GM03348 (cell line): Measurements from ENCODE around the gene TEKT3.

Experiments used
- DNase-seq: peaks from one replicate; pipeline ENCODE4 v3.0.0; 2012; ENCODE audit warnings: low spot score

Gene TEKT3

DNA sequence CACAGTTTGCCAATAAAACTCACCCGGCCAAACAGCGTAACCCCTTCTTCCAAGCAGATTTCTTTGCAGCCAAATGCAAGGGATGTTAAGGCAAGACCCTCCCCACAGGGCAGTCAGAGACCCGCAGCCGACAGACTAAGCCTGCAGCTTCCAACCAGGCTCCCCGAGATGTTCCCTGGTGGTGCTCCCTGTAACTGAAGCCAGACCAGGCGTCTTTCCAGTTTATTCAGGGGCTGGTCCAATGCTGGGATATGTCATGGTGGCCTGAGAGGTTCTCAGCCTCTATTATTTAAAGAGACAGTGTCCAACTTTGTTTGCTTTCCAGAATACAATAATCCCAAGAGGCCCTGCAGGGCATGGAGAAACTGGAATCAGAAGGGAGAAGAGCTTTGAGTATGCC, 76.3 kb downstream of the TEKT3 start, which contains the start of gene PMP22:
Gene PMP22, minus strand, starts transcription at position 196 of the 400 bp plus-strand sequence. CDS start 4,599 bp downstream, outside the sequence.
- peak; percentile 40 for DNase-seq

DNA sequence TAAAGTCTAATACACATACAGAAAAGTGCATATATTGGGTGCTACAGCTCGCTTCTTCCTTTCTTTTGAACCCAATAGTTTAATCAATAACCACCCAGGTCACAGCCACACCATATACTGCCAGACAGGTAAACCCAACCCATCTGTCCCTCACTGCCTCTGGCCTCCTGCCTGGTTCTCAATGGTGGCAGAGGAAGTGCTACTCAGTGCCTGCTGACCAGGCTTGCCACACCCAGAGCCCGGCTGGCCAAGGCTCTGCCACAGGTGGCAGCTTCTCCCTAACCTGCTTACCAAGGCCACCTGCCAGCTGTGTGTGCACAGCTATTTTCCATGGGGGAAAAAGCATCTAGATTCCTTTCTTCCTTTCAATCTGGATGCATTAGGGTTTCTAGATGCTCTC, 76.9 kb downstream of the TEKT3 start:
- no peak for DNase-seq

DNA sequence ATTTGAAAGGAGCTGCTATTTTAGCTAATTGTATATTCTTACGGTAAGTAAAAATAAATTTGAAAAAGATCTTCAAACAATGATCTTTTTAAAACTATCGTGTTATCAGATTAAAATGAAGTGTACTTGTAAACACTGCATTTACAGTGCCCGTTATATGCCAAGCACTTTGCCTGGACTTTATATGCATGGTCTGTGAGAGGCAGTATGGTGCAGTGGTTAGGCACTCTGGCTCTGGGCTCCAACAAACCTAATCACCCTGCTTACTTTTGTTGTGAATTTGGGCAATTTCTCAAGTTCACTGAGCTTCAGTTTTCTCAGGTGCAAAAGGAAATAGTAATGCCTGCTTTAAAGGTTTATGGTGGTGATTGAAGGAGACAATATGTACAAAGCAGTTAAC, 77.7 kb downstream of the TEKT3 start:
- DNase-seq: no peak

DNA sequence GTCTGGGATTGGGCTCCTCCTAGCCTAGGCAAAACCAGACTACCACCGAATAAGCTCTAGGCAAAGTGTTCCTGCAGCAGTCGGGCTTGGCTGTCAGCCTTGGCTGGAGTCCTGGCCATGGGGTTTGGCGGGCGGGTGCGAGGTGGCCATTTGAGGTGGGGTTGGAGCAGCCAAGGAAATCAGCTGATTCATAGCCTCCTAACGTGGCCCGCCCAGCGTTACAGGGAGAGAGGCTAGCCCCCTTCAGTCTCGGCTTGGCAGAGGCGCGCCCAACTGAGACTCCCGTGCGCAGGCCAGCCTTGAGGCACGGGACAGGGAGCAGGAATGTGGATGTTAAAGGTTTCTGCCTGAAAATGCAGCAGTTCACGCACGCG, 78.2 kb downstream of the TEKT3 start:
- DNase-seq: peak; percentile 90

DNA sequence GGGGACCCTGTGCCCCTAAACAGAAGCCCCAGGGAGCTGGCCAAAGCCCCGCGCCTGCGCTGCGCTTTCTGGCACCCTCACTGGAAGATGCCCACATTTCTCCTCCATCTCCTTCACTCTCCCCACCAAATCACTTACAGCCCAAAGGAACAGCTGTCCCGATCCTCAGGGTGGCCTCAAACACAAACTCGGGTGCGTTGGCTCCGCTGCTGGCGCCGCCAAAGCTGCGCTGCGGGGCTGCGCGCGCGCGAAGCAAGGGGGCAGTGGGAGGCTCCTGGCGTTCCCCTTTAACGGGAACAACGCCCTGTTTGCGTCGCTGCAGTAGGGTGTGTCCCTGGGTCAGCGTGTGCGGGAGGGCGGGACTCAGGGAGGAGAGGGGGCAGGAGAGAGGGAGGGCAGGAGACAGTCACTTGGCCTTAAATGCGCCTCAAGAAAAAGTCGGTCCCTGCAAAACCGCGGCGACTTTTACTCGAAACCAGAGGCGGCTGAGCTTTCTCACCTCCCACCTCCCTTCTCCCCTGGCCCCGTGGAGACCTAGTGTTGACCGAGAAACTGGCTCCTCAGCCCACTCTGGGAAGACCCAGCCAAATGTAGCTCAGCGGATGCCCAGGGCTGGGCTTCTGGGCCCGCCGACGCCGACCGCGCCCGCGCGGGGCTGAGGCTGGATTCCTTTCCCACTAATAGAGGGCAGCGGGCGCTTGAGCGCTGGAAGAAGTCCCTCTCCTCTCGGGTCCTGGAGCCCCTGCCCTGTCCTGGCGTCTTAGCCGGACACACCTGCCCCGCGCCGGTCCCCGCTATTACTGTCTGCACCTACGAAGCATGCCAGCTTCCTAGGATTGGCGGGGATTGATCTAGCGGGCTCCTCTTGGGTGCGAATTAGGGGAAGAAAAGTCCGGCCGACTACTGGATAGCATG, 78.8 kb downstream of the TEKT3 start:
- DNase-seq: peak; percentile 95

DNA sequence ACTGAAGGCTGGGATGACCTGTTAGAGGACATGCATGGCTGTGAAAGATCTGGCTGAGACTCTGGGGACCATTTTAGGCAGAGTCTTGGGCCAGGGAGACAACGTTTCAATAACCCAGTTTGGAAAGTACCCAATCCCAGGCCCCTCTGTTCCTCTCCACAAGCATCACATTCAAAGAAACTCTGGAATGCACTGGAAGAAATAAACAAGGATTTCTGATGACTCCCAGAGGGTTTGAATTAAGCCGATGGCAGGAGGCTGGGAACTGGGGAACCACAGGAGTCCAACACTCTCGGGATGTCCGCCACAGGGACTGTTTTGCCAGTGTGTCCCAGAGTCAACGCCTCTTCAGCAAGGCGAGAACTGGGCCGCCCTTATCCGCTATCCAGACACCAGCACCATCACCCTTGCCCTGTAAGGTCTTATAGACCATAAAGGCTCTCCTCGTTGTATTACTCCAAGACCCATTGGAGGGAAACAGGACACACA, 79.6 kb downstream of the TEKT3 start:
- peak; percentile 24 for DNase-seq

DNA sequence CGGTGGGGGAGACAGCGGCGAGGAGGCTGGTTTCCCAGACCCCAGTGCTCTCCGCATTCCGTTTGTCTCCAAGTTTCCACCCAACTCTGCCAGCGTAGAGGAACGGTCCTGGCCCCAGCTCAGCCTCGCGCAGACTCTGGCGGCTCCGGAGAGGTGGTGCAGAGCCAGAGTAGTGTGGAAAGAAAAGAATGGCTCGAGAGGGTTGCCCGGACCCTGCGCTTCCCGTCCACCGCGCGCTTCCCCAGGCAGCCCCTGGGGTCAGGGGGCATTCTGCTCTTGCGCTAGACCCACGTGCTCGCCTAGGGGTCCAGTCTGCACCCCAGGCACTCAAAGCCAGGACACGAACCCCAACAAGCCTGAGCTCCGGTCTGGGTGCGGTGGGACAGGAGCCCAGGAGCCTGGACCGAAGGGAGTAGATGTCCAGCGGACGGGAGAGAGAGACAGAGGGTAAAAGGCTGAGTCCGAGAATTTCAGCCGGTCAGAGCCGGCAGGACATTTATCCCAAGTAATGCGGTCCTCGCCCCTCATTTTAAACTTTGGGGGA, 80.1 kb downstream of the TEKT3 start:
- peak; percentile 62 for DNase-seq

DNA sequence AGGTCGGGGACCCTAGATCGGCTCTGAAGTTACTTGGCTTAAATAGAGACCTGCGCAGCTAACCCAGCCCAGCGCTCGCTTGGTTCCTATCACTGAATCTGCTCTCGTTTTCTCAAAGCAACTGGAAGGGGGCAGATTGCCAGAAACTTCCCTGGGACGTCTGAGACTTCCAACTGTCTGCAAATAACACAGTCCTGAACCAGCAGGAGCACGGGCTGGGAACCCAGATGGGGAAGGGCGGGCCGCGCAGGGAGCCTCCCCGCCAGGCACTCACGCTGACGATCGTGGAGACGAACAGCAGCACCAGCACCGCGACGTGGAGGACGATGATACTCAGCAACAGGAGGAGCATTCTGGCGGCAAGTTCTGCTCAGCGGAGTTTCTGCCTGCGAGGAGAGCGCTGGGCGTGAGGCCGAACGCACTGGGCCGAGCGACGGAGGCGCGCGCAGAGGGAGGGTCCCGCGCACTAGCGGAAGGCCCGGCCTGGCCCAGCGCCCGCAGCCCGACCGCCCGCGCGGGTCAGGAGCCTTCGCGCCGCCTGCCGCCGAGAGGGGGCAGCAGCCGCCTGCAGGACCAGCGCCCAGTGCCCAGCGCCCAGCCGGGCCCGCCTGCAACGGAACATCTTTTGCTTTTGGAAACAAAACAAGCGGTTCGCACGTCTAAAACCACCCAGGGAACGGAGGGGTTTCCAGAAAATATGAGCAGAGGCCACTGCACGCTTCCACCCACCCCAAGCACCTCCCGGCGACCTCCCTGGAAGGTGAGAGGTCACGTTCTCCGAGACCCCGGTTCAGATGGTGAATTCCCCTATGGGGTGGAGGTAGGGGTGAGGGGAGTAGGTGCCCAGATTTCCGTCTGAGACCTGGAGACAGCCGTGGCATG, 80.8 kb downstream of the TEKT3 start:
- DNase-seq: peak; percentile 93

DNA sequence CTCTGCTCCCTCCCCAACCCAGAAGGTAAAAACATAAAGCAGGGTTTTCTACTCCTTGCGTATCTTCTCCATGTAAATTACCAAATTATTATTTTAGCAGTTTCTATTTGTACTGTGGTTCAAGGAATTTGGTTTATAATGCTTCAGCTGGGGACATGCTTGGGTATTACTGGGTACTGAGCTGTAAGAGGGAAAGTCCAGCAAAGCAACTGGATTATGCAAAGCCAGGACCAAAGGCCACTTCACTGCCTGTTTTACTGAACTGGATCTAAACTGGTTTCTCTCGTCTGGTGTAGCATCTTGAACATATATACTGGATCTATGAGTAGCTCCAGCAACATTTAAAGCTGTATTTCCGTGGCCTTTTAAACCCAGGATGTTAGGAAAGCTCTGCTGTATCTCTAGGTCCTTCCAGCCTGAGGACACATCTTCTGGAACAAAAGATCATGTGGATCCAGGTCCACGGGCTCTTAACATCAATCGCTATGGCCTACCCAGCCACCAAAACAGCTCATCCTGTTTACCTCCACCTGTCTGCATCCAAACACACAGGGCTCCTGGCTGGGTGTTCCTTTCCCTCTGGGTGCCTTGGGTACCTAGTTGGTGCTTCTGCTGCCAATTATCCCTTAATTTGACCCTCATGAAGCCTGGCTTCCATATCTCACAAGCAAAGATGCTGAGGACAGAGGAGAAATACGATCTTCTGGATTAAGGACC, 83.4 kb downstream of the TEKT3 start:
- DNase-seq: no peak

DNA sequence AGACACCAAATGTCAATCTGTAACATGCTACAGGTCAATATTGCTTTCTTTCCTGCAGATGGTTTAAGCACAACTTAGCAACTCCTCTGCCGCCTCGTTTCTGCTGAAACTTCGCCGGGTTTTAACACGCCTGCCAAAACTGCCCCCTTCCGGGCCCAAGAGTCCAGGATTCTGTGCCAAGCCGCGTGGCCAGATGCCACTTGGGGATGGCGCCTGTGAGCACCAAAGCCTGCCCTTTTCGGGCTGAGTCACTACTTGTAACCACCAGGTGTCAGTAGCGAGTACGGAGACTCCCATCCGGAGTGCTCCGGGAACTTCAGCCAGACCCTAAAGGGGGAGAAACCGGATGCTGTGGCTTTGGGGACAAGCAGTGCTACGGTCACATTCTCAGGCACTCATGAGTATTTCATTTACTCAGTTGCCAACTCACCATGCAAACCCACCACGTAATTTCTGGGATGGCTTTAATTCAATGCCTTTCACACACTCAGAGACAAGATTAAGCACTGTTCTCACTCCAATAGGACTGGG, 84.1 kb downstream of the TEKT3 start:
- peak; percentile 89 for DNase-seq

DNA sequence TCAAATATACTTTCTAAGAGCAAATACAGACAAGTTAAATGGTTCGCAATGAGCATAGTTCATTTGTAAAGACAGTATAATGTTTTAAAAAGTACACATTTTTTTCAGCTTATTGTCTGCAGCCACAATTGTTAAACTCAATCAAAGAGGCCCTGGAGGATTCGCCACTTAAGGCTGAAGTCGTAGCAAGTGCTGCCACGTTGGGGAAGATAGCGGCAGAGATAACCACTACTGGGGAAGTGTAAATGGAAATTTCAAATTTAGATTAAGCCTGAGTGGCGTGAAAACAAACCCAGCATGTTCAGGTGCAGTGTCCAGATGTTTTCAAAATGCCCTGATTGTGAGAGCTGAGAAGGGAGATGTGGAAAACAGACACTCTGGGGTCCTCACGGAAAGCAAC, 84.7 kb downstream of the TEKT3 start:
- DNase-seq: no peak

DNA sequence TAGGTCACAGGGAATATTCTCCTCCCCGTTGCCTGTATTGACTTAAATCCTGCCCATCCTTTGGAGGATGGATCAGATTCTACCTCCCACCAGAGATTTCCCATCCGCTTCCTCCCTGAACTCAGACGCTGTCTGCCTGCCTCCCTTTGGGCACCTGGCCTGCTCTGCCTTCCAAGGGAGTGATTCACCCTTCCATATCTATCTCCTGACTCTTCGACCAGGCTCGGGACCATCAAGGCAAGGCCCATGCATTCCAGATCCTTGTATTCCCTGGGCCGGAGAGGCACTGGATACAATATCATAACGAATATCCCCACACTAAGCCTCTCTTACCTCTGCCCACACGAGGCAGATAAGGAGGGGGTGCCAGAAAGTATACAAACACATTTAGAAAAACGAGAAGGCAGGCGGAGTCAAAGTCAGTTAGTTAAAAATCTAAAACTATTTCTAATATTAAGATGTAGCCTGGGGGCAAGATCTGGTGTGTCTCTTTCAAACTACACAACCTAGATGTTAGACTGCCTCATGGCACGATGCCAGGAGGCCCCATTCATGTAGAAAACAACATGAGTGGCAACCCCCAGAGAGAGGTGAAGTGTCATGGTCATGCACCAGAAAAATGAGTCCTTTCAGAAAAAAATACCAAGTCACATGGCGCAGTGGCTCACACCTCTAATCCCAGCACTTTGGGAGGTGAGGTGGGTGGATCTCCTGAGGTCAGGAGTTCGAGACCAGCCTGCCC, 85.5 kb downstream of the TEKT3 start:
- DNase-seq: peak; percentile 71
